GM21390 (cell line): ENCODE results near the gene USP21.
"Not testable (repeated sequence)": the region's sequence is repeated elsewhere in the genome, so short reads cannot be mapped to it uniquely, and the experiment has no call there.

Experiments used
- ATAC-seq: cut with Tn5 transposase; IDR thresholded peaks from one replicate; pipeline ENCODE4 v1.9.1; 2021; ENCODE audit not compliant: unreplicated experiment

Gene USP21

GRCh38 chr1:161159087-161159912 is at the start of gene USP21:
TSS of gene USP21 (plus strand) at chr1:161159500. CDS start at chr1:161160641, 1,141 bp downstream.
- ATAC-seq: peak; percentile 72

- no peak for ATAC-seq
Observed at GRCh38 chr1:161111117-161111516, 48.2 kb upstream of the USP21 start.

GRCh38 chr1:161111527-161111926 is 47.8 kb upstream of the USP21 start:
- no peak for ATAC-seq

- no peak for ATAC-seq
Observed at GRCh38 chr1:161113915-161114314, 45.4 kb upstream of the USP21 start.

- no peak for ATAC-seq
Observed at GRCh38 chr1:161114556-161114955, 44.7 kb upstream of the USP21 start.

- no peak for ATAC-seq
Observed at GRCh38 chr1:161115132-161115711, 44.1 kb upstream of the USP21 start.

- ATAC-seq: not testable (repeated sequence)
Observed at GRCh38 chr1:161115961-161116360, 43.3 kb upstream of the USP21 start.

GRCh38 chr1:161117759-161118581 is 41.3 kb upstream of the USP21 start, which contains the start of the genes NIT1 and PFDN2:
TSS of gene NIT1 (plus strand) at chr1:161118105. CDS start at chr1:161118177, 72 bp downstream.
TSS of gene PFDN2 (minus strand) at chr1:161118037. CDS start at chr1:161118026, 11 bp downstream.
- ATAC-seq: peak; percentile 77

GRCh38 chr1:161119092-161119903 is 40.0 kb upstream of the USP21 start:
- peak; percentile 46 for ATAC-seq

- ATAC-seq: no peak
Observed at GRCh38 chr1:161121042-161121650, 38.2 kb upstream of the USP21 start.

GRCh38 chr1:161121834-161122233 is 37.5 kb upstream of the USP21 start:
- ATAC-seq: no peak

GRCh38 chr1:161122967-161123366 is 36.3 kb upstream of the USP21 start:
- ATAC-seq: no peak

- ATAC-seq: no peak
Observed at GRCh38 chr1:161127649-161128048, 31.7 kb upstream of the USP21 start.

GRCh38 chr1:161128591-161129420 is 30.5 kb upstream of the USP21 start:
- ATAC-seq: no peak

- no peak for ATAC-seq
Observed at GRCh38 chr1:161130266-161130665, 29.0 kb upstream of the USP21 start.

- ATAC-seq: no peak
Observed at GRCh38 chr1:161131523-161132409, 27.5 kb upstream of the USP21 start.

GRCh38 chr1:161132410-161133219 is 26.7 kb upstream of the USP21 start, which contains the start of gene DEDD:
TSS of gene DEDD (minus strand) at chr1:161132667. CDS start at chr1:161124462, 8,205 bp downstream.
- peak; percentile 96 for ATAC-seq
